Prostate gland (tissue), 2 donors: ENCODE data around the gene NCOA6. TPM values are rescaled to one million over a fixed set of nuclear protein-coding genes. Genes with fewer than 3 reads are reported as not detected.
"Not testable (repeated sequence)": the region's sequence is repeated elsewhere in the genome, so short reads cannot be mapped to it uniquely, and the experiment has no call there.

Experiments used
- DNase-seq: peaks from one replicate; pipeline ENCODE4 v3.0.0-alpha.2; 2019; ENCODE audit warnings: low spot score
- H3K27ac ChIP-seq, 2 donors: fragments of 200-600 bp; sonication (generic); 2 replicates each; pipeline ENCODE4 v1.5.1; 2017 to 2019
- H3K27me3 ChIP-seq: fragments of 200-600 bp; sonication (generic); replicated peaks from 2 replicates; pipeline ENCODE4 v1.5.1; 2019; ENCODE audit not compliant: insufficient read depth
- H3K36me3 ChIP-seq, 2 donors: fragments of 200-600 bp; sonication (generic); 1 replicate in 1 of 2; 2 replicates in 1 of 2; pipeline versions ENCODE4 v1.5.1 to v1.8.1; 2017 to 2019
- H3K4me1 ChIP-seq: fragments of 200-600 bp; sonication (generic); replicated peaks from 2 replicates; pipeline ENCODE4 v1.5.1; 2019
- H3K4me3 ChIP-seq, 2 donors: fragments of 200-600 bp; sonication (generic); 2 replicates each; pipeline ENCODE4 v1.5.1; 2017 to 2019
- H3K9me3 ChIP-seq: fragments of 200-600 bp; sonication (generic); 2 replicates; pipeline ENCODE4 v1.5.1; 2017
- CTCF ChIP-seq, 4 experiments: fragments of 200-600 bp in 2 of 4; fragments of 450-650 bp in 2 of 4; sonication (generic) in 2 of 4; IDR thresholded peaks; 1 replicate in 3 of 4; 2 replicates in 1 of 4; pipeline ENCODE4 v1.5.1; 2016 to 2019; ENCODE audit warnings: antibody characterized with exemption in 4 of 4, mild to moderate bottlenecking in 2 of 4, moderate library complexity in 2 of 4
- POLR2A ChIP-seq: fragments of 450-650 bp; IDR thresholded peaks from one replicate; pipeline ENCODE4 v1.6.1; 2016; ENCODE audit warnings: antibody characterized with exemption, mild to moderate bottlenecking
- POLR2AphosphoS5 ChIP-seq: sonication (generic); formaldehyde crosslinking; IDR thresholded peaks from one replicate; pipeline ENCODE4 v1.6.1; 2017; ENCODE audit warnings: antibody characterized with exemption
- WGBS: methylation state at CpG from one replicate; pipeline ENCODE4 v1.1.5; 2018; 5-methylcytosine and 5-hydroxymethylcytosine counted together
- intact Hi-C: fragments of 100-400 bp; cut with DNase I; formaldehyde crosslinking; loops from one replicate; pipeline ENCODE4 v1.14.2; 2022
- total RNA-seq, 2 donors: library from RNA; depleted of rRNA; stranded (reverse); fragments of >200 nt; gene quantifications; one replicate each; pipeline ENCODE4 v1.1.0, GENCODE V29; 2016

NCOA6 gene
- total RNA-seq, 2 donors from 2014 or later: 19.6 to 43.7 TPM

- no peak overlapping the region for H3K4me3 ChIP-seq
- no peak for DNase-seq
- WGBS: 91% methylated on average over 4 of the region's 4 CpGs
- no peaks in the 10 kb centered on the region for H3K9me3 ChIP-seq
- no peak overlapping the region for H3K27ac ChIP-seq
- intact Hi-C loops: no loop called here
- no peaks in the 10 kb centered on the region for H3K36me3 ChIP-seq
- peaks cover 3% of the 10 kb centered on the region for H3K4me1 ChIP-seq
- no peaks in the 10 kb centered on the region for H3K27me3 ChIP-seq
- TF ChIP-seq CTCF (IDR thresholded peaks at IDR 0.05): no peak
- no peak for TF ChIP-seq POLR2A
- TF ChIP-seq POLR2AphosphoS5: no peak
Measured at GRCh38 chr20:34715384-34715783, 110.1 kb downstream of the NCOA6 start.

- 96% methylated on average over 10 of the region's 10 CpGs for WGBS
Measured at GRCh38 chr20:34713944-34714515, 111.4 kb downstream of the NCOA6 start.

GRCh38 chr20:34713194-34713943 is 112.1 kb downstream of the NCOA6 start:
- no peak for DNase-seq
- TF ChIP-seq POLR2AphosphoS5 (no peak), POLR2A (no peak), CTCF (IDR thresholded peaks at IDR 0.05) (no peak)
- no peak overlapping the region for H3K27ac ChIP-seq
- H3K27me3 ChIP-seq: no peaks in the 10 kb centered on the region
- H3K4me3 ChIP-seq: no peak overlapping the region
- intact Hi-C loops: no loop called here
- 100% methylated on average over 1 of the region's 1 CpG for WGBS
- no peaks in the 10 kb centered on the region for H3K9me3 ChIP-seq
- H3K4me1 ChIP-seq: peaks cover 5% of the 10 kb centered on the region
- no peaks in the 10 kb centered on the region for H3K36me3 ChIP-seq

More at GRCh38 chr20:34713944-34714515, 111.4 kb downstream of the NCOA6 start:
- H3K4me1 ChIP-seq, intact Hi-C loops, H3K36me3 ChIP-seq, H3K9me3 ChIP-seq, H3K4me3 ChIP-seq, DNase-seq, H3K27ac ChIP-seq, H3K27me3 ChIP-seq: not testable (repeated sequence)

- H3K36me3 ChIP-seq: no peaks in the 10 kb centered on the region
Measured at GRCh38 chr20:34712525-34713192, 112.8 kb downstream of the NCOA6 start.

More at GRCh38 chr20:34712525-34713192, 112.8 kb downstream of the NCOA6 start:
- H3K27me3 ChIP-seq: no peaks in the 10 kb centered on the region
- no peak for DNase-seq
- peaks cover 5% of the 10 kb centered on the region for H3K4me1 ChIP-seq
- TF ChIP-seq CTCF (IDR thresholded peaks at IDR 0.05) (no peak), POLR2AphosphoS5 (no peak), POLR2A (no peak)
- intact Hi-C loops: no loop called here
- H3K9me3 ChIP-seq: no peaks in the 10 kb centered on the region
- no peak overlapping the region for H3K4me3 ChIP-seq
- no peak overlapping the region for H3K27ac ChIP-seq
- 78% methylated on average over 5 of the region's 5 CpGs for whole genome bisulfite sequencing
